GM12801 (cell line): ENCODE results near the gene NPHS1.

ENCODE experiments used
- CTCF ChIP-seq: IDR thresholded peaks from one replicate; pipeline ENCODE4 v1.5.1; 2011; ENCODE audit warnings: control low read depth; ENCODE audit not compliant: insufficient read length; ENCODE audit errors: extremely low read depth

Gene NPHS1

GRCh38 chr19:35885225-35885738 is 33.0 kb upstream of the NPHS1 start:
- no peak for TF ChIP-seq CTCF

GRCh38 chr19:35883882-35884281 is 31.6 kb upstream of the NPHS1 start:
- no peak for TF ChIP-seq CTCF

- TF ChIP-seq CTCF: no peak
These were observed 30.0 kb upstream of the NPHS1 start for GRCh38 chr19:35882114-35882832.

GRCh38 chr19:35879770-35880317 is 27.5 kb upstream of the NPHS1 start:
- TF ChIP-seq CTCF: no peak

- no peak for TF ChIP-seq CTCF
These were observed 26.8 kb upstream of the NPHS1 start for GRCh38 chr19:35879068-35879467.

GRCh38 chr19:35874392-35874930 is 22.2 kb upstream of the NPHS1 start:
- no peak for TF ChIP-seq CTCF

- TF ChIP-seq CTCF: no peak
These were observed 19.9 kb upstream of the NPHS1 start for GRCh38 chr19:35872180-35872579.
